ENCODE results near the gene MAN2C1. TPM values are rescaled to one million over a fixed set of nuclear protein-coding genes. Genes with fewer than 3 reads are reported as not detected.

The MAN2C1 gene
- total and polyA plus RNA-seq, 9 of the 15 experiments (the other 6 are each of a cell fraction or from before 2014, with no cell fraction given) = 2.0 to 141 (median 39.9) TPM

GRCh38 chr15:75347222-75348033, 21.0 kb downstream of the MAN2C1 start (continued):
- TF ChIP-seq AFF1 (IDR thresholded peaks at IDR 0.05; ENCODE audit: low read depth in 1 of 2, partially characterized antibody in 2 of 2) (peak in 1 of 2 experiments; percentile 66), USF2 (CRISPR knock-in tag; IDR thresholded peaks at IDR 0.05) (no peak), ZNF311 (CRISPR knock-in tag; IDR thresholded peaks at IDR 0.05) (no peak), NCOA4 (IDR thresholded peaks at IDR 0.05; ENCODE audit: partially characterized antibody) (no peak), KLF16 (IDR thresholded peaks at IDR 0.05) (no peak), ZNF143 (CRISPR knock-in tag; IDR thresholded peaks at IDR 0.05) (peak; percentile 71), KDM5B (IDR thresholded peaks at IDR 0.05; ENCODE audit: insufficient replicate concordance, low read depth, low read length) (peak; percentile 24), NCOA6 (IDR thresholded peaks at IDR 0.05) (peak; percentile 45; the same call in 1 of the 2 replicates), ZNF609 (CRISPR knock-in tag; IDR thresholded peaks at IDR 0.05; ENCODE audit: borderline replicate concordance) (0 out of 2 replicates have a peak, but pooled peaks have one; percentile 48), CXXC5 (CRISPR knock-in tag; IDR thresholded peaks at IDR 0.05) (peak; percentile 60), ZHX1 (conservative IDR thresholded peaks at IDR 0.05; ENCODE audit: low read length) (0 out of 2 replicates have a peak, but pooled peaks have one; percentile 47)
